Keratinocyte (primary cell): ENCODE results near the gene DOCK1. TPM values are rescaled to one million over a fixed set of nuclear protein-coding genes. Genes with fewer than 3 reads are reported as not detected.

Experiments
- DNase-seq: peaks from one replicate; pipeline ENCODE4 v3.0.0-alpha.2; 2011; ENCODE audit warnings: low read depth, missing footprints, low spot score
- FAIRE-seq: peaks from 2 replicates; lab custom pipeline; 2011; peaks lifted over from hg19 to GRCh38; lab: Jason Lieb, UNC
- H2AFZ ChIP-seq: 2 replicates; pipeline ENCODE4 v1.6.0; 2012; ENCODE audit warnings: low read length, control low read depth, inconsistent platforms; ENCODE audit not compliant: control insufficient read depth
- H3K27ac ChIP-seq: 2 replicates; pipeline ENCODE4 v1.5.1; 2011; ENCODE audit warnings: low read length; ENCODE audit not compliant: control insufficient read depth, insufficient read depth
- H3K27me3 ChIP-seq: 3 replicates; pipeline ENCODE4 v1.6.0; 2011; ENCODE audit warnings: low read length; ENCODE audit not compliant: control insufficient read depth, insufficient read depth; ENCODE audit errors: extremely low read depth
- H3K36me3 ChIP-seq, 2 experiments: 2 replicates in 1 of 2; 3 replicates in 1 of 2; pipeline ENCODE4 v1.5.1; 2011; ENCODE audit warnings: low read length in 2 of 2, mild to moderate bottlenecking in 1 of 2; ENCODE audit not compliant: control insufficient read depth in 2 of 2, insufficient read depth in 2 of 2; ENCODE audit errors: extremely low read depth in 1 of 2
- H3K4me1 ChIP-seq: 3 replicates; pipeline ENCODE4 v1.5.1; 2011; ENCODE audit warnings: low read length; ENCODE audit not compliant: control insufficient read depth, insufficient read depth; ENCODE audit errors: extremely low read depth
- H3K4me2 ChIP-seq: 3 replicates; pipeline ENCODE4 v1.6.0; 2011; ENCODE audit warnings: low read depth, low read length; ENCODE audit not compliant: control insufficient read depth, insufficient read depth; ENCODE audit errors: extremely low read depth
- H3K4me3 ChIP-seq, 3 experiments: fragments of 200-600 bp in 1 of 3; sonication (generic) in 1 of 3; 2 replicates in 2 of 3; 3 replicates in 1 of 3; pipeline ENCODE4 v1.5.1; 2011 to 2016; ENCODE audit warnings: low read length in 3 of 3, mild to moderate bottlenecking in 3 of 3, control low read depth in 2 of 3, inconsistent platforms in 1 of 3, low read depth in 1 of 3, mixed read lengths in 1 of 3, mixed run types in 1 of 3, moderate library complexity in 1 of 3; ENCODE audit not compliant: control insufficient read depth in 2 of 3, insufficient read depth in 2 of 3; ENCODE audit errors: extremely low read depth in 1 of 3
- H3K79me2 ChIP-seq: 2 replicates; pipeline ENCODE4 v1.6.0; 2012; ENCODE audit warnings: low read length; ENCODE audit not compliant: control insufficient read depth, insufficient read depth
- H3K9ac ChIP-seq: 3 replicates; pipeline ENCODE4 v1.6.0; 2011; ENCODE audit warnings: low read length; ENCODE audit not compliant: control insufficient read depth, insufficient read depth; ENCODE audit errors: extremely low read depth
- H3K9me1 ChIP-seq: 3 replicates; pipeline ENCODE4 v1.6.0; 2011; ENCODE audit warnings: low read length; ENCODE audit not compliant: control insufficient read depth, insufficient read depth; ENCODE audit errors: extremely low read depth
- H3K9me3 ChIP-seq: 2 replicates; pipeline ENCODE4 v1.5.1; 2012; ENCODE audit warnings: low read depth, low read length; ENCODE audit not compliant: control insufficient read depth
- H4K20me1 ChIP-seq: 3 replicates; pipeline ENCODE4 v1.6.0; 2011; ENCODE audit warnings: low read length; ENCODE audit not compliant: control insufficient read depth, insufficient read depth; ENCODE audit errors: extremely low read depth
- CTCF ChIP-seq, 3 experiments: IDR thresholded peaks in 1 of 3; conservative IDR thresholded peaks in 1 of 3; optimal IDR thresholded peaks in 1 of 3; 2 replicates in 2 of 3; 3 replicates in 1 of 3; pipeline versions ENCODE3 to v1.5.1; 2011; ENCODE audit warnings: low read length in 3 of 3, mild to moderate bottlenecking in 3 of 3, moderate library complexity in 2 of 3, control low read depth in 1 of 3, inconsistent platforms in 1 of 3; ENCODE audit not compliant: insufficient read depth in 2 of 3; ENCODE audit errors: extremely low read depth in 1 of 3
- EZH2 ChIP-seq: IDR thresholded peaks from one replicate; pipeline ENCODE4 v1.6.1; 2012; ENCODE audit warnings: inconsistent platforms, mild to moderate bottlenecking, low read length, moderate library complexity
- dilution Hi-C: fragments of 300-500 bp; cut with MboI; formaldehyde crosslinking; loops from one replicate; pipeline ENCODE4 v1.7.0; 2020; ENCODE audit warnings: low sequenced_read_pairs; ENCODE audit not compliant: extremely low pct_ligation_motif_present
- polyA plus RNA-seq, 5 experiments: library from polyadenylated mRNA; depleted of rRNA in 3 of 5; stranded (reverse) in 3 of 5; stranded (forward) in 1 of 5; unstranded in 1 of 5; fragments of >200 nt; gene quantifications; 1 replicate in 1 of 5; 2 replicates in 3 of 5; 3 replicates in 1 of 5; pipeline versions ENCODE4 v1.2.1 to v1.2.3, GENCODE V29; 2011 to 2012; ENCODE audit warnings: missing spikeins in 2 of 5, low read depth in 1 of 5, low replicate concordance in 1 of 5

DOCK1 gene
- polyA plus RNA-seq, 1 donor (not counting 4 experiments of a cell fraction or from before 2014, with no cell fraction given) = 15.7 TPM

- Histone ChIP-seq H3K36me3 (peaks cover 4 to 16% of the 10 kb centered on the region in 2 experiments), H3K9me1 (no peaks in the 10 kb centered on the region), H2AFZ (no peak overlapping the region), H3K9me3 (no peaks in the 10 kb centered on the region), H3K27ac (no peak overlapping the region), H3K4me1 (no peaks in the 10 kb centered on the region), H3K4me2 (no peak overlapping the region), H3K9ac (no peak overlapping the region), H4K20me1 (no peaks in the 10 kb centered on the region), H3K79me2 (no peaks in the 10 kb centered on the region), H3K4me3 (no peak overlapping the region), H3K27me3 (no peaks in the 10 kb centered on the region)
- dilution Hi-C loops = no loop called here
- FAIRE-seq (no peak), DNase-seq (no peak)
- TF ChIP-seq EZH2 (no peak), CTCF (optimal IDR thresholded peaks at IDR 0.05 in 1 of 3, IDR thresholded peaks at IDR 0.05 in 1 of 3, conservative IDR thresholded peaks at IDR 0.05 in 1 of 3; ENCODE audit: extremely low read depth in 1 of 3, insufficient read depth in 2 of 3, low read length in 3 of 3) (no peak)
Observed at GRCh38 chr10:127408733-127409132, 503.5 kb downstream of the DOCK1 start.

- no peaks in the 10 kb centered on the region for H3K79me2 ChIP-seq
- no peak overlapping the region for H3K4me3 ChIP-seq
- DNase-seq (no peak), FAIRE-seq (no peak)
- no peak overlapping the region for H3K27ac ChIP-seq
- peaks cover 4 to 13% of the 10 kb centered on the region in 2 experiments for H3K36me3 ChIP-seq
- no peaks in the 10 kb centered on the region for H3K9me3 ChIP-seq
- no peaks in the 10 kb centered on the region for H3K27me3 ChIP-seq
- H3K4me1 ChIP-seq = no peaks in the 10 kb centered on the region
- H3K9ac ChIP-seq = no peak overlapping the region
- H3K4me2 ChIP-seq = no peak overlapping the region
- H4K20me1 ChIP-seq = no peaks in the 10 kb centered on the region
- dilution Hi-C loops = no loop called here
- no peaks in the 10 kb centered on the region for H3K9me1 ChIP-seq
- H2AFZ ChIP-seq = no peak overlapping the region
- TF ChIP-seq EZH2 = no peak
- TF ChIP-seq CTCF (optimal IDR thresholded peaks at IDR 0.05 in 1 of 3, IDR thresholded peaks at IDR 0.05 in 1 of 3, conservative IDR thresholded peaks at IDR 0.05 in 1 of 3; ENCODE audit: extremely low read depth in 1 of 3, insufficient read depth in 2 of 3, low read length in 3 of 3) = no peak
Observed at GRCh38 chr10:127410030-127410429, 504.8 kb downstream of the DOCK1 start.
